Psoas muscle (tissue), 8 donors: Measurements from ENCODE around the gene ANXA6. TPM values are rescaled to one million over a fixed set of nuclear protein-coding genes. Genes with fewer than 3 reads are reported as not detected.

ENCODE experiments used
- ATAC-seq, 4 donors: fragments of 200-7000 bp; cut with Tn5 transposase; one replicate each; pipeline ENCODE4 v1.9.1; 2020; ENCODE audit warnings: moderate library complexity in 3 of 4, mild to moderate bottlenecking in 2 of 4
- DNase-seq, 2 donors: peaks; one replicate each; pipeline ENCODE4 v3.0.0-alpha.2; 2020
- H3K27ac ChIP-seq: fragments of 200-600 bp; one replicate; pipeline ENCODE4 v1.8.0; 2022
- H3K27me3 ChIP-seq, 3 donors: fragments of 200-600 bp in 1 of 3; one replicate each; pipeline versions ENCODE4 v1.6.1 to v1.8.0; 2013 to 2022; ENCODE audit warnings: low read length in 2 of 3, mild to moderate bottlenecking in 2 of 3, moderate library complexity in 1 of 3; ENCODE audit not compliant: insufficient read depth in 3 of 3
- H3K36me3 ChIP-seq, 2 donors: fragments of 200-600 bp in 1 of 2; one replicate each; pipeline versions ENCODE4 v1.6.1 to v1.8.0; 2013 to 2022; ENCODE audit warnings: low read depth in 1 of 2, mild to moderate bottlenecking in 1 of 2, moderate library complexity in 1 of 2; ENCODE audit not compliant: insufficient read depth in 1 of 2
- H3K4me1 ChIP-seq: fragments of 200-600 bp; one replicate; pipeline ENCODE4 v1.8.0; 2022
- H3K4me3 ChIP-seq: fragments of 200-600 bp; one replicate; pipeline ENCODE4 v1.8.0; 2022; ENCODE audit warnings: mild to moderate bottlenecking
- H3K9me3 ChIP-seq: fragments of 200-600 bp; one replicate; pipeline ENCODE4 v1.8.0; 2022
- WGBS, 3 donors: extraction: QIAGEN DNeasy Blood & Tissue Kit; methylation state at CpG; one replicate each; pipeline versions ENCODE4 v1.1.6 to v1.1.7; 2013; 5-methylcytosine and 5-hydroxymethylcytosine counted together
- intact Hi-C, 2 donors: fragments of 100-400 bp; cut with DNase I; formaldehyde crosslinking; loops; one replicate each; pipeline versions ENCODE4 v1.11.0 to v1.14.2; 2022
- polyA plus RNA-seq, 3 donors: library from polyadenylated mRNA; stranded (reverse); fragments of 200-250 nt; gene quantifications; one replicate each; pipeline ENCODE4 v1.2.3, GENCODE V29; 2013
- total RNA-seq, 4 donors: library from RNA; stranded (reverse); fragmentation: NEBNext Ultra II Directional in 2 of 4; extraction: Animal tissue kit (Norgen Biotek cat#: 25700) in 2 of 4; gene quantifications; one replicate each; pipeline versions ENCODE4 v1.2.1 to v1.2.4, GENCODE V29; 2021 to 2023
- TF ChIP-seq, protein P1 (sequence below): fragments of 200-600 bp; IDR thresholded peaks from one replicate; pipeline ENCODE4 v1.8.0; 2022; ENCODE audit warnings: antibody characterized with exemption
- donor health status: healthy with polysubstance abuse.
- donor health status: DM: no; HTN: no; CAD: no; lungs with moderate emphysema.
- donor health status: Bipolar disorder and iron deficiency.
- donor health status: healthy.
- donor health status: DM: yes; HTN: yes; CAD: no.
- donor health status: DM: no; HTN: no; CAD: no.
- donor health status: DM: no; HTN: no; CAD: no.
- donor health status: DM: yes; HTN: yes; CAD: no.

The ANXA6 gene
- total and polyA plus RNA-seq, 7 donors = 81.4 to 234 (median 133) TPM

DNA sequence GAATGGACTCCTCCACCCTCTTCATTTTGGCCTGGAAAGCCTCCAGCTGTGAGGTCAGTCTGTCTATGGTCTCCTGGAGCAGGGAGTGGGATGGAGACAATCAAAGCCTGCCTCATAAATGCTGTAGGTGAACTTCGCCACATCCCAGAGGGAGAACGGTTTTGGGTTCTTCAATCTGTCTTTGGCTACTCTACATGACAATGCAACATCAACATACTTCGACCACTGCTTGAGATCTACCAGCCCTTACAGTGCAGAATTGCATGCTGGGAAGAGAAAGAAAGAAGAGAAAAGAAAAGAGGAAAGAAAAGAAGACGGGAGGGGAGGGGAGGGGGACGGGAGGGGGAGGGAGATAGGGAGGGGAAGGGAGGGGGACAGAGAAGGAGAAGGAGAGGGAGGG, 28.5 kb upstream of the ANXA6 start:
- ATAC-seq = no peak
- intact Hi-C loops = loop anchor here in 1 of 2 donors (10.0 kb wide), 1 partner anchor 129 kb away; no protein-coding TSS in a partner anchor
- no peaks in the 10 kb centered on the region for H3K9me3 ChIP-seq
- H3K36me3 ChIP-seq = peaks cover 5 to 73% of the 10 kb centered on the region in 2 donors
- DNase-seq = no peak
- H3K27me3 ChIP-seq = no peaks in the 10 kb centered on the region
- 54 to 76% (median 69%) methylated on average over 4 to 5 of the region's 5 CpGs for WGBS, 3 donors
- H3K4me3 ChIP-seq = no peak overlapping the region
- TF ChIP-seq, protein P1, sequence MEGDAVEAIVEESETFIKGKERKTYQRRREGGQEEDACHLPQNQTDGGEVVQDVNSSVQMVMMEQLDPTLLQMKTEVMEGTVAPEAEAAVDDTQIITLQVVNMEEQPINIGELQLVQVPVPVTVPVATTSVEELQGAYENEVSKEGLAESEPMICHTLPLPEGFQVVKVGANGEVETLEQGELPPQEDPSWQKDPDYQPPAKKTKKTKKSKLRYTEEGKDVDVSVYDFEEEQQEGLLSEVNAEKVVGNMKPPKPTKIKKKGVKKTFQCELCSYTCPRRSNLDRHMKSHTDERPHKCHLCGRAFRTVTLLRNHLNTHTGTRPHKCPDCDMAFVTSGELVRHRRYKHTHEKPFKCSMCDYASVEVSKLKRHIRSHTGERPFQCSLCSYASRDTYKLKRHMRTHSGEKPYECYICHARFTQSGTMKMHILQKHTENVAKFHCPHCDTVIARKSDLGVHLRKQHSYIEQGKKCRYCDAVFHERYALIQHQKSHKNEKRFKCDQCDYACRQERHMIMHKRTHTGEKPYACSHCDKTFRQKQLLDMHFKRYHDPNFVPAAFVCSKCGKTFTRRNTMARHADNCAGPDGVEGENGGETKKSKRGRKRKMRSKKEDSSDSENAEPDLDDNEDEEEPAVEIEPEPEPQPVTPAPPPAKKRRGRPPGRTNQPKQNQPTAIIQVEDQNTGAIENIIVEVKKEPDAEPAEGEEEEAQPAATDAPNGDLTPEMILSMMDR = no peak
- no peak overlapping the region for H3K27ac ChIP-seq
- H3K4me1 ChIP-seq = no peaks in the 10 kb centered on the region

DNA sequence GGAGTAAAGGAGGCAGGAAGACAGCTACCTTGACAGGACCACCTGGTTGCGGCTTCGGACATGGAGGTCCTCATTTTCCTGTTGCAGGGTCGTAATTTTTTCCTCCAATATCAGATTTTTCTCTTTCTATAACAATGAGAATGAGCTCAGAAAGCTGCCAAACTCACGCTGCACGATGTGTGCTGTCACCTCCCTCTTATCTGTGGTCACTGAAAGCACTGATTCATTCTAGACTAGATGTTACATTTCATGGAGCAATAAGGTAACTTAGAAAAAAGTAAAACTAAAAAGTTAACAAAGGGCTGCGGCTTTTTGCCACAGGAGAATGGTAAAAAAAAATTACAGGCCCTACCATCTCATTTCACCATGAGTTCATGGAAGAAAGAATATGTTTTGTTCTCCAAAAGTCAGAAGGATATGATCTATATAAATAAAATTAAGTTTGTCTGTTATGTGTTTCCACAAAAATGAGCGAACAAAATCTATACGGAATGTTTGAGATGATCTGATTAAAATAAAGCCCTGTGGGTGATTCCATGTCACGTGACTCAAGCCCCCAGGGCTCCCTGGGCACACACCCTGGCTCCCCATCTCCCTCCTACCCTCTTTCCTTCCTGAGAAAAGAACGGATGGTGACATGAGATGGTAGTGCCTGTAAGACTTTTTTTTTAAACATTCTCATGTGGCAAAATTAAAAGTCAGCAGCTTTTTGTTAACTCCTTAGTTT, 26.9 kb upstream of the ANXA6 start:
- ATAC-seq (no peak), DNase-seq (no peak)
- TF ChIP-seq, protein P1 = no peak
- intact Hi-C loops = loop anchor here in 1 of 2 donors (10.0 kb wide), 1 partner anchor 130 kb away; no protein-coding TSS in a partner anchor
- Histone ChIP-seq H3K36me3 (peaks cover 5 to 85% of the 10 kb centered on the region in 2 donors), H3K27me3 (no peaks in the 10 kb centered on the region), H3K4me1 (no peaks in the 10 kb centered on the region), H3K4me3 (no peak overlapping the region), H3K9me3 (no peaks in the 10 kb centered on the region), H3K27ac (no peak overlapping the region)
- WGBS, 3 donors = 84 to 91% (median 88%) methylated on average over 10 of the region's 10 CpGs

DNA sequence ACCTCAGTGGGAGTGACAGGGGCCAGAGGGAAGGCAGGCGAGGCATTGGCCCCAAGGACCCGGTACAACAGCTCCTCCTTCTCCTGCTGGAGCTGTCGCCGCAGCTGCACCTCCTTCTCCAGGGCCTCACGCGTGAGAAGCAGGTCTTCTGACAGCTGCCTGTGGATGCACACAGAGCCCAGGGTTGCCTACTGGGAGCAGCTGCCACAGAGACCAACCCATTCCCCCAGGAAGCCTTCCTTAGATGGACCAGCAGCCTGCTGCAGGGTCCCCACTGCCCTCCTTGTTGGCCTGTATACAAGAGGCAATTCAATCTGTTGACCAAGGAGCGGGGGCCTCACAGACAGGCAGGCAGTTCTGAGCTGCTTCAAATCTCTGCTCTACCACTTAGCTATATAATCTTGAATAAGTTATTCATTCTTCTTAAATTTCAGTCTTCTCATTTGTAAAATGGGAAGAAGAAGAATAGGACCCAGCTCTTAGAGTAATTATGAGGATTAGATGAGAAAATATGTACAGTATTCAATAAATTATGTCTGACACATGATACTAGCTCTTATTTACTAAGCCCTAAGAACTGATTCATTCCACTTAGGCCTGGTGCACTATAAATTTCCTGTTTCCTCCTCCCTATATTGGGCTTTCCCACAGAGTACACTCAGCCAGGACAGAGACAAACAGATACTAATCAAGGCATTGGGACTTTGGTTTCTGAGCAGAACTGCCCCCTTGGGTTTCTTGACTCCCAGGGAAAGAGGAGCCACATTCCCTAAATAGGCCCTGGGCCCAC, 26.1 kb upstream of the ANXA6 start:
- no peaks in the 10 kb centered on the region for H3K27me3 ChIP-seq
- peaks cover 3% of the 10 kb centered on the region for H3K4me1 ChIP-seq
- peaks cover 5 to 80% of the 10 kb centered on the region in 2 donors for H3K36me3 ChIP-seq
- WGBS, 3 donors = 71 to 83% (median 82%) methylated on average over 5 to 7 of the region's 7 CpGs
- intact Hi-C loops = loop anchor here in 1 of 2 donors (10.0 kb wide), 1 partner anchor 131 kb away; no protein-coding TSS in a partner anchor
- ATAC-seq (no peak), DNase-seq (no peak)
- TF ChIP-seq, protein P1 = no peak
- H3K27ac ChIP-seq = no peak overlapping the region
- no peaks in the 10 kb centered on the region for H3K9me3 ChIP-seq
- H3K4me3 ChIP-seq = no peak overlapping the region

DNA sequence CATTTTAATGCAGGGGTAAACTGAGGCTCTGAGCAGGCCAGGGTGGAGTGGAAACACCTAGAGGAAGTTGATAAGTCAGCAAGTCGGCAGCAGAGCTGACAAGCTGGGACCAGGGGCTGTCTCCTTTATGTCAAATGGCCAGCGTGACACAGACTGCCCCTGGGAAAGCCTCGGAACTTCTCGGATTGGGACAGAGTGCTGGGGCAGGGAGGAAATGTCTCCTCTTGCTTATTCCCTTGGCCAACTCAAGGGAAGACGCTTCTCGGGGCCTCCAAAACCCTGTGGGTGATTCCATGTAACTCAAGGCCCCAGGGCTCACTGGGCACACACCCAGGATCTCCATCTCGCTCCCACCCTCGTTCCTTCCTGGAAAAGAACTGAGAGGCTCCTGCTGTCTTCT, 25.4 kb upstream of the ANXA6 start:
- Histone ChIP-seq H3K27ac (no peak overlapping the region), H3K4me1 (peaks cover 4% of the 10 kb centered on the region), H3K9me3 (no peaks in the 10 kb centered on the region), H3K27me3 (no peaks in the 10 kb centered on the region), H3K36me3 (peaks cover 5 to 82% of the 10 kb centered on the region in 2 donors), H3K4me3 (no peak overlapping the region)
- intact Hi-C loops = loop anchor here in 1 of 2 donors (10.0 kb wide), 1 partner anchor 132 kb away; no protein-coding TSS in a partner anchor
- ATAC-seq (no peak), DNase-seq (no peak)
- 72 to 82% (median 78%) methylated on average over 8 of the region's 8 CpGs for WGBS, 3 donors
- TF ChIP-seq, protein P1 = no peak
